Fibroblast of the aortic adventitia (primary cell): Measurements from ENCODE around the gene SEPTIN5. TPM values are rescaled to one million over a fixed set of nuclear protein-coding genes. Genes with fewer than 3 reads are reported as not detected.

ENCODE experiments used
- DNase-seq: peaks from one replicate; pipeline ENCODE4 v3.0.0-alpha.2; 2010; ENCODE audit warnings: low read depth
- H3K4me3 ChIP-seq: 2 replicates; pipeline ENCODE4 v1.5.1; 2011; ENCODE audit warnings: low read depth, mild to moderate bottlenecking, control low read depth, low read length, moderate library complexity
- total RNA-seq: library from RNA; depleted of rRNA; stranded (reverse); fragments of >200 nt; gene quantifications from 2 replicates; pipeline ENCODE4 v1.2.3, GENCODE V29; 2012; ENCODE audit warnings: low replicate concordance
- TF ChIP-seq, protein P1 (sequence below): IDR thresholded peaks from 2 replicates; pipeline ENCODE4 v1.5.1; 2011; ENCODE audit warnings: mild to moderate bottlenecking, low read length, control low read depth, inconsistent platforms; ENCODE audit not compliant: insufficient read depth

The SEPTIN5 gene
- total RNA-seq, result 18.4 and 62.3 TPM in 2 replicates

DNA sequence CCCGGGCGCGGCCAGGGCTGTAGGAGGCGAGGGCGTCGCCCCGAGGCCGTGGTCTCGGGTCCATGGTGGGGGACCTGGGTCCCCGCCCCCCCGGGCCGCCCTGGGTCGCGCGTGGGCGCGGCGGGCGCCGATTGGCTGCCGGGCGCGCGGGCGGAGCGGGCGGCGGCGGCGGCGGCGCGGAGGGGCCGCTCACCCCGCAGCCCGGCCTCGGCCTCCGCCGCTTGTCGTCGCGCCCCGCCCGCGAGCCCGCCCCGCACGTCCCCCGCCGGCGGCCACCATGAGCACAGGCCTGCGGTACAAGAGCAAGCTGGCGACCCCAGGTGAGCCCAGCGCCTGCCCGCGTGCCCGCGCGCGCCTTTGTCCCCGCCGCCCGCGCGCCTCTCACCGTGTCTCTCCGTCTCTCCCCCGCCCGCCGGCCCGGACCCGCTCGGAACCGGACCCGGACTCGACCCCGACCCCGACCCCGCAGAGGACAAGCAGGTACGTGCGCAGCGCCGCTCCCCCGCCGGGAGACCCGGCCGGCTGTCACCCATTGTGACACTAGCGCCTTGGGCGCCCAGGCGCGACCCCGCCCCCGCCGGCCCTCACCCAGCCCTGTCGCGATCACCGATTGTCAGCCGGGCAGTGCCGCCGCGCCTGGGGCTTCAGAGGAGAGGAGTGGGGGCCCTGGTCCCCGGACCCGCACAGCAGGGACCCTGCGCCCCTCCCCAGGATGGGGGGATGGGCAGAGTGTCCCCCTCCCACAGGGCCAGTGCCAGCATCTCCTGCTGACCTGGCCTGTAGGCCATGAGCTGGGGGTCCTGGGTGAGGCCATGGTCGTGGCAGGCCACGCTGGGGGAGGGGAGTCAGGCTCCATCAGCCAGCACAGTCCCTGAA is at the start of gene SEPTIN5:
Gene SEPTIN5 (plus strand): TSS at position 192 of the 876 bp plus-strand sequence. CDS start 86 bp downstream, at position 278.
- no peak for DNase-seq
- TF ChIP-seq, protein P1, sequence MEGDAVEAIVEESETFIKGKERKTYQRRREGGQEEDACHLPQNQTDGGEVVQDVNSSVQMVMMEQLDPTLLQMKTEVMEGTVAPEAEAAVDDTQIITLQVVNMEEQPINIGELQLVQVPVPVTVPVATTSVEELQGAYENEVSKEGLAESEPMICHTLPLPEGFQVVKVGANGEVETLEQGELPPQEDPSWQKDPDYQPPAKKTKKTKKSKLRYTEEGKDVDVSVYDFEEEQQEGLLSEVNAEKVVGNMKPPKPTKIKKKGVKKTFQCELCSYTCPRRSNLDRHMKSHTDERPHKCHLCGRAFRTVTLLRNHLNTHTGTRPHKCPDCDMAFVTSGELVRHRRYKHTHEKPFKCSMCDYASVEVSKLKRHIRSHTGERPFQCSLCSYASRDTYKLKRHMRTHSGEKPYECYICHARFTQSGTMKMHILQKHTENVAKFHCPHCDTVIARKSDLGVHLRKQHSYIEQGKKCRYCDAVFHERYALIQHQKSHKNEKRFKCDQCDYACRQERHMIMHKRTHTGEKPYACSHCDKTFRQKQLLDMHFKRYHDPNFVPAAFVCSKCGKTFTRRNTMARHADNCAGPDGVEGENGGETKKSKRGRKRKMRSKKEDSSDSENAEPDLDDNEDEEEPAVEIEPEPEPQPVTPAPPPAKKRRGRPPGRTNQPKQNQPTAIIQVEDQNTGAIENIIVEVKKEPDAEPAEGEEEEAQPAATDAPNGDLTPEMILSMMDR, result no peak
- peak within 1 kb of the TSS; percentile 66 for H3K4me3 ChIP-seq

GRCh38 chr22:19664951-19665783 is 49.1 kb upstream of the SEPTIN5 start:
- DNase-seq, result no peak
- no peak overlapping the region for H3K4me3 ChIP-seq
- TF ChIP-seq, protein P1, result no peak

DNA sequence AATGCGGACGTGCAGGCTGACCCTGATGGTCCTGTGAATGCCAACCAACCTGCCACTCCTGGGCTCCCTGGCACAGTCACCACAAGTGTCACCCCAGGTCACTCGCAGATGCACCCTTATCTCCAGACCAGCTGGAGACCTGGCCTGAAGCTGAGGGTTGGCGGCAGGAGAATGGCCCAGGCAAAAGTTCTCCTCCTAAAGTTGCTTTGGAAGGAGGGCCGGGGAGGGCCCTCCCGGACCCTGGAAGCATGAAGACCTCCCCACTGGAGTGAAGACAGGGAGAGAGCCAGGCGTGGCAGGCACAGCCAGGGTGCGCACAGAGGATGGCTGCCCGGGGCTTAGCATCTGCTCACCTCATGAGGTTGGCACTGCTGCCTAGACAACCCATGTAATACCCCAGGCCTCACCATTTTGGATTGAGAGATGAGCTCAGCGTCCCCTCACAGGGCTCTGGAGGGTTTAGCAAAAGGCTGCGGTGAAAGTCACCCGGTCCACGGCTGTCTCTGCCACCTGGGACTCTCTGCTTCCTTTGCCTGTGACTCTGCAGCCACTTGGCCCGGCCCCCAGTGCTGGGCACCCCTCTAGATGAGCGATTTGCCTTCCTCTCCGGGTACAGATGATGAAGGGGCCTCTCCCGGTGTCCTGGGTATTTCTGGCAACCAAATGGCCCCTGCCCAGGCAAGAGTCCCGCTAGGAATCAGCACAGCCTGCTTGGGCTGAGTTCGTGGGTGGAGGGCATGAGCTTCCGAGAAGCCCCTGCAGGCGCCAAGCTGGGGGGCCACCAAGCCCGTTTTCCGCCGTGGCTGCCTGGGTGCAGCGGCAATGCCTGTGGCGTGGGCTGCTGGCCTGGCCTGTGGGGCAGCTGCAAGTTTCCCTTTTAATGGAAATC is 48.3 kb upstream of the SEPTIN5 start:
- TF ChIP-seq, protein P1, result no peak
- no peak for DNase-seq
- no peak overlapping the region for H3K4me3 ChIP-seq

GRCh38 chr22:19666673-19667593 is 47.4 kb upstream of the SEPTIN5 start:
- peak; percentile 87 for DNase-seq
- no peak overlapping the region for H3K4me3 ChIP-seq
- TF ChIP-seq, protein P1, result no peak

DNA sequence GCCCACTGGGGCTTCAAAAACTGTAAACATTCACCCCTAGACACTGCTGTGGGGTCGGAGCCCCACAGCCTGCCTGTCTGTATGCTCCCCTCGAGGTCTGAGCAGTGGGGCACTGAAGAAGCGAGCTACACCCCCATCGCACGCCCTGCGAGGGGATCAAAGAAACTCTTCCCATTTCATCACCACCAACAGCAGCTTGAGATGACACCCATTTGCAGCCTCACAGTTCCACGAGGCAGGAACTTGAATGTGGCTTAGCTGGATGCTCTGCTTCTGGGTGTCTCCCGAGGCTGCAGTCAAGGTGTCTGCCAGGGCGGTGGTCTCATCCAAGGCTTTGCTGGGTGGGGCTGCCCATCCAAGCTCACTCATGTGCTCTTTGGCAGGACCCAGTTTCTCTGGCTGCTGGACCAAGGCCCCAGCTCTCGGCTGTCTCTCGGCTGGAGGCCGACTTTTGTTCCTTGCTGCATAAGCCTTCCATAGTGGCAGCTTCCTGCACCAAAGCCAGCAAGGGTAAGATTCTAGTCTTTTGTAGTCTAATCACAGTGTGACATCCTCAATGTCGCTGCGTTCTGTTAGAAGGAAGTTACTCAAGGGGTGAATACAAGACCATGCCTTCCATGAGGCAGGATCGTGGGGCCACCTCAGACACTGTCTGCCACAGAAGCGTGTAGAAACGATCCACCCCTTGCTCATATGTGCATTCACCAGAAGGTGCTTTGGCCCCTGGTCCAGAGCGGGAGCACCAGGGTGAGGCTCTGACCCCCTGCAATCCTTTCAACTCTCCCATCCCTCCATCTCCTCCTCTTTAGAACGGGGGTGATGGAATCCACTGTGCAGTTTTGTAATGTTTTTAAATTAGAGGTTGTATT is 46.2 kb upstream of the SEPTIN5 start:
- H3K4me3 ChIP-seq, result no peak overlapping the region
- TF ChIP-seq, protein P1, result no peak
- no peak for DNase-seq
